Lower lobe of right lung (tissue), 2 donors: ENCODE measurements around the gene CENPM. TPM values are rescaled to one million over a fixed set of nuclear protein-coding genes. Genes with fewer than 3 reads are reported as not detected.

Experiments used
- ATAC-seq, 2 donors: fragments of 200-7000 bp; cut with Tn5 transposase; one replicate each; pipeline ENCODE4 v1.9.1; 2020 to 2022; ENCODE audit warnings: mild to moderate bottlenecking in 2 of 2, moderate library complexity in 2 of 2
- DNase-seq: peaks from one replicate; pipeline ENCODE4 v3.0.0-alpha.2; 2020
- H3K27ac ChIP-seq: fragments of 200-600 bp; one replicate; pipeline ENCODE4 v1.8.0; 2022
- H3K27me3 ChIP-seq: fragments of 200-600 bp; one replicate; pipeline ENCODE4 v1.8.0; 2022; ENCODE audit warnings: low read depth
- H3K36me3 ChIP-seq: fragments of 200-600 bp; one replicate; pipeline ENCODE4 v1.8.0; 2022; ENCODE audit warnings: mild to moderate bottlenecking
- H3K4me1 ChIP-seq: fragments of 200-600 bp; one replicate; pipeline ENCODE4 v1.8.0; 2022
- H3K4me3 ChIP-seq: fragments of 200-600 bp; one replicate; pipeline ENCODE4 v1.8.0; 2022; ENCODE audit warnings: mild to moderate bottlenecking
- H3K9me3 ChIP-seq: fragments of 200-600 bp; one replicate; pipeline ENCODE4 v1.8.0; 2022
- CTCF ChIP-seq: fragments of 200-600 bp; IDR thresholded peaks from one replicate; pipeline ENCODE4 v1.8.0; 2022; ENCODE audit warnings: antibody characterized with exemption, mild to moderate bottlenecking
- intact Hi-C: fragments of 100-400 bp; cut with DNase I; formaldehyde crosslinking; loops from one replicate; pipeline ENCODE4 v1.11.0; 2022
- total RNA-seq: library from RNA; stranded (reverse); fragmentation: NEBNext Ultra II Directional; extraction: Animal tissue kit (Norgen Biotek cat#: 25700); gene quantifications from one replicate; pipeline ENCODE4 v1.2.1, GENCODE V29; 2021
- donor health status: DM: no; HTN: yes; CAD: no; lungs with severe emphysema.

The CENPM gene
- total RNA-seq, 1 donor from 2014 or later, result 2.3 TPM

DNA sequence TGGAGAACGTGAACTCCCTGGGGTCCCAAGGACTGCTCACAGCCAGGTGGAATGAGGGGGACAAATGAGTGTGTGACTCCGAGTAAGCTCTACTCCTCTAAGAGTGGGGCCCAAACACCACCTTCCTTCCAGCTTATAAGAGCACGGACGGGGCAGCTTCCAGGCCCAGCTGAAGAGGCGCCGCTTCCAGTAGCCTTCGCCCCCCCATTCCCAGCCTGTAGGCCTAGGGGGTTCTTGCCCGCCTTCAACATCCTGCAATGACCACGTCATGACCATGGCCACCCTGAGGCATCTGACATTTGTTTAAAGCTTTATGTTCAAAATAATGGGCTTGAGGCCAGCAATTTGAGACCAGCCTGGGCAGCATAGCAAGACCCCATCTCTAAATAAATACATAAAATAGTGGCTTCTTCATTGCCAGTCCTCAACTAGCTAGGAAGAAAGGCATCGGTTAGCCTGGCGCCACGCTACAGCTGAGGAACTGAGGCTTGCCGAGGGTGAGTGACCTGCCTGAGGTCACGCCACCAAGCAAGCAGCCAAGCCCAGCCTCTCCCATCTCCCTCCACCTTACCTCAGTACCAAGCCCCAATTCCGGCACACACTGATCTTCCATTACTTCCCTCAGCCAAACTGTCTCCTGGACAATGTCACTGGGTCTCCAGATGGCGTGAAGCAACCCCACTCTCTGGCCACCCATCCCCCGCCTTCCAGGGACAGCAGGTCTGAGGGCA, 12.5 kb downstream of the CENPM start:
- no peak for TF ChIP-seq CTCF
- H3K36me3 ChIP-seq, result no peaks in the 10 kb centered on the region
- H3K9me3 ChIP-seq, result no peaks in the 10 kb centered on the region
- H3K27ac ChIP-seq, result no peak overlapping the region
- no peak overlapping the region for H3K4me3 ChIP-seq
- peaks cover 2% of the 10 kb centered on the region for H3K4me1 ChIP-seq
- ATAC-seq, result no peak
- no peak for DNase-seq
- no peaks in the 10 kb centered on the region for H3K27me3 ChIP-seq
- intact Hi-C loops, result no loop called here

- Histone ChIP-seq H3K9me3 (no peaks in the 10 kb centered on the region), H3K36me3 (no peaks in the 10 kb centered on the region), H3K27me3 (no peaks in the 10 kb centered on the region), H3K4me3 (no peak overlapping the region), H3K4me1 (no peaks in the 10 kb centered on the region), H3K27ac (no peak overlapping the region)
- ATAC-seq (no peak), DNase-seq (no peak)
- TF ChIP-seq CTCF, result no peak
- intact Hi-C loops, result no loop called here
These were observed 13.4 kb downstream of the CENPM start for GRCh38 chr22:41933411-41934177.

DNA sequence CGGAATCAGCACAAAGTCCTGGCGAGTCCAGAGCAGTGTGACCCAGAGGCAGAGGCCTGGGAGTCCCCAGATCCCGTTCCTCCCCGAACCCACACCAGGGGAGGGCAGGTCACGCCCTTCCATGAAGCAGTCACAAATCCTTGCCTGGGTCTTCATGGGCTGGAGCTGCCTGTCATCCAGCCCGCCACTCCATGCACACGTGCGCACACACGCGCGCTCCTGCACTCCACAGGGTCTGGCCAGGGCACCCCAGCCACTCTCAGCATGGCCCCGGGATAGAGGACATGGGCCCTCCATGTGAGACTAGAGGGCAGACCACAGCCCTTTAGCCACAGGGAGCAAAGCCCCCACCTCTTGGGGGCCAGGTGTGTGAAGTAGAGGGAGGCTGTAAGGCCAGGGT, 14.6 kb downstream of the CENPM start:
- DNase-seq, result no peak
- intact Hi-C loops, result no loop called here

DNA sequence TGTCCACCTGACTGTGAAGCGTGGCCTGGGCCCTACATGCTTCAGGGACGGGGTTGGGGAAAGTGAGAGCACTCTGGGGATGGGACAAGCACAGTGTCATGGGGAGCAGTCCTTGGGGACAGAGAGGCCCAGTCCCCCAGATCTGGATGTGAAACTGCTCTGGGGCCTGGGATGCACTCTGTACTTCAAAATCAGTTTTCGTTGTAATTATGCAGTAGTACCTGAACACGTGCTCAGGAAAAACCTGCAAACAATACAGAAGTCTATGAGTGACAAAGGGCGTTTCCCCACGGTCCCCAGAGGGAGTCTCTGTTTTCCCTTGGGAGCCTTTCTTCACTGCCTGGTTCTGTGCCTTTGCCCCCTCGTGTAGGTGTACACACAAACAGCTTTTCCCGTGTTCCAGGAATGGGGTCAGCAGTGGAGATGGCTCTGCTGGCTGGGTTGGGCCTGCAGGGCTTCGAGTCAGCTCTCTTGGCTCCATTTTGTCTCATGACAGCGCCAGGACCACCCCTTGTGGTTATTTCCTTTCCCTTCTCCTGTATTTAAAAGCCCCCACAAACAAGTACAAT, 15.2 kb downstream of the CENPM start:
- H3K36me3 ChIP-seq, result no peaks in the 10 kb centered on the region
- intact Hi-C loops, result no loop called here
- no peak overlapping the region for H3K27ac ChIP-seq

More for the DNA sequence above, 14.6 kb downstream of the CENPM start:
- no peak for ATAC-seq
- Histone ChIP-seq H3K27me3 (no peaks in the 10 kb centered on the region), H3K4me1 (no peaks in the 10 kb centered on the region), H3K36me3 (no peaks in the 10 kb centered on the region), H3K27ac (no peak overlapping the region), H3K9me3 (no peaks in the 10 kb centered on the region), H3K4me3 (no peak overlapping the region)
- no peak for TF ChIP-seq CTCF

GRCh38 chr22:41929418-41929810, 17.5 kb downstream of the CENPM start:
- peaks cover 27% of the 10 kb centered on the region for H3K27me3 ChIP-seq
- ATAC-seq, result no peak
- DNase-seq, result no peak
- intact Hi-C loops, result no loop called here
- H3K36me3 ChIP-seq, result no peaks in the 10 kb centered on the region
- H3K4me1 ChIP-seq, result peaks cover 6% of the 10 kb centered on the region
- no peak for TF ChIP-seq CTCF
- no peaks in the 10 kb centered on the region for H3K9me3 ChIP-seq
- H3K27ac ChIP-seq, result no peak overlapping the region
- H3K4me3 ChIP-seq, result no peak overlapping the region

More for the DNA sequence above, 15.2 kb downstream of the CENPM start:
- ATAC-seq (no peak), DNase-seq (no peak)
- no peak for TF ChIP-seq CTCF
- Histone ChIP-seq H3K27me3 (peaks cover 5% of the 10 kb centered on the region), H3K4me1 (peaks cover under 1% of the 10 kb centered on the region), H3K4me3 (no peak overlapping the region), H3K9me3 (no peaks in the 10 kb centered on the region)
